SH-SY5Y (cell line): Measurements from ENCODE around the gene ZBTB16.

Experiments
- GATA2 ChIP-seq: IDR thresholded peaks from 2 replicates; pipeline ENCODE4 v1.6.1; 2011; ENCODE audit warnings: mild to moderate bottlenecking, low read depth, low read length
- GATA3 ChIP-seq: IDR thresholded peaks from 2 replicates; pipeline ENCODE4 v1.6.1; 2011; ENCODE audit warnings: low read depth, mild to moderate bottlenecking, low read length, moderate library complexity

The ZBTB16 gene

GRCh38 chr11:114243461-114244372, 184.2 kb downstream of the ZBTB16 start:
- TF ChIP-seq GATA3 (no peak), GATA2 (no peak)

GRCh38 chr11:114244726-114245394, 185.3 kb downstream of the ZBTB16 start:
- TF ChIP-seq GATA3 (no peak), GATA2 (no peak)

GRCh38 chr11:114246321-114247069, 187.0 kb downstream of the ZBTB16 start:
- no peak for TF ChIP-seq GATA2
- TF ChIP-seq GATA3 = no peak

GRCh38 chr11:114247070-114247789, 187.7 kb downstream of the ZBTB16 start:
- no peak for TF ChIP-seq GATA3
- TF ChIP-seq GATA2 = no peak

- TF ChIP-seq GATA2 (no peak), GATA3 (no peak)
These were observed 190.7 kb downstream of the ZBTB16 start for GRCh38 chr11:114250180-114250579.

GRCh38 chr11:114250993-114251814, 191.7 kb downstream of the ZBTB16 start:
- TF ChIP-seq GATA3 (no peak), GATA2 (no peak)

- TF ChIP-seq GATA3 = no peak
- no peak for TF ChIP-seq GATA2
These were observed 192.4 kb downstream of the ZBTB16 start for GRCh38 chr11:114251815-114252337.

- TF ChIP-seq GATA2 (no peak), GATA3 (no peak)
These were observed 193.3 kb downstream of the ZBTB16 start for GRCh38 chr11:114252767-114253166.

GRCh38 chr11:114253771-114254170, 194.3 kb downstream of the ZBTB16 start:
- TF ChIP-seq GATA3 = no peak
- TF ChIP-seq GATA2 = no peak

GRCh38 chr11:114254571-114255146, 195.1 kb downstream of the ZBTB16 start:
- TF ChIP-seq GATA2 (no peak), GATA3 (no peak)

GRCh38 chr11:114255289-114255688, 195.8 kb downstream of the ZBTB16 start:
- TF ChIP-seq GATA3 (no peak), GATA2 (no peak)

- TF ChIP-seq GATA3 = no peak
- no peak for TF ChIP-seq GATA2
These were observed 196.9 kb downstream of the ZBTB16 start for GRCh38 chr11:114256176-114256966.

GRCh38 chr11:114256967-114257286, 197.4 kb downstream of the ZBTB16 start:
- TF ChIP-seq GATA3 = no peak
